Neural progenitor cell (in vitro differentiated cells): ENCODE results near the gene HOXA2.

ENCODE experiments used
- EZH2 ChIP-seq: fragments of 200-600 bp; sonication (generic); IDR thresholded peaks from 2 replicates; pipeline ENCODE4 v1.6.1; 2017; ENCODE audit warnings: antibody characterized with exemption, mild to moderate bottlenecking, moderate library complexity
- TF ChIP-seq, protein P1 (sequence below): fragments of 200-600 bp; sonication (generic); IDR thresholded peaks from 2 replicates; pipeline ENCODE4 v1.5.1; 2017; ENCODE audit warnings: antibody characterized with exemption, mild to moderate bottlenecking

DNA sequence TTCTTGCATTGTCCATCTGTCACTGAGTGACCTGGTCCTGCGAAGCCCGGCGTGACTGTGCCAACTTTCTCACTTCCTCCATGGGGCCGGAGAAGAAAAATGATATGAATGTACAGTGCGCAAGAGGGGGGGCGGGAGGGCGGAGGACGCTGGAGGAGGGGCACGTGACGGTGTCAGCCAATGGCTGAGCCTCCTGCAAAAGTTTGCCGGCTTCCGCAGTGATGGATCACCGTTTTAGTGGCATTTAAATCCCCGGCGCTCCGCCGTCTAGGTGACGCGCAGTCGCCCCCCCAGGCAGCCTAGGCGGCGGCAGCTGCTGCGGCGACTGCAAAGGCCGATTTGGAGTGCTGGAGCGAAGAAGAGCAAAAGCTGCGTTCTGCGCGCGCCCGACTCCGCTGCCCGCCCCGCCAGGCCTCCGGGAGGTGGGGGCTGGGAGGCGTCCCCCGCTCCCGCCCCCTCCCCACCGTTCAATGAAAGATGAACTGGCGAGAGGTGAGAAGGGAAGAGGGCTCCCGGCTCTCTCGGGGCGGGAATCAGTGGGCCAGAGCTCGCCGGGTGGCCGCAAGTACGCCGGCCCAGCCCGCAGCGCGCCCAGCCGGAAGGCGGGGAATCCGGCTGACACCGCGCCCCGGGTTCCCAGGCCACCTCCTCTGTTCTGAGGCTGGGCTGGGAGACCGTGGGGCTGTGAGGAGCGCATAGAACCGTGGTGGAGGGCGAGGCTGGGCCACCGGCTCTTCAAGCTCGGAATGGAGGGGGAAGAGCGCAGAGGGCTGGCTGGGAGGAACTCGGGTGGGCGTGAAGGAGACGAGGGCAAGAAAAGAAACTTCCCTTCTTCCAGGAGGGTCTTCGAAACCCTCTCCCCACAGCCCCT is 6.4 kb downstream of the HOXA2 start, which contains the start of gene HOXA1:
- peak; percentile 90 for TF ChIP-seq EZH2
- TF ChIP-seq, protein P1, sequence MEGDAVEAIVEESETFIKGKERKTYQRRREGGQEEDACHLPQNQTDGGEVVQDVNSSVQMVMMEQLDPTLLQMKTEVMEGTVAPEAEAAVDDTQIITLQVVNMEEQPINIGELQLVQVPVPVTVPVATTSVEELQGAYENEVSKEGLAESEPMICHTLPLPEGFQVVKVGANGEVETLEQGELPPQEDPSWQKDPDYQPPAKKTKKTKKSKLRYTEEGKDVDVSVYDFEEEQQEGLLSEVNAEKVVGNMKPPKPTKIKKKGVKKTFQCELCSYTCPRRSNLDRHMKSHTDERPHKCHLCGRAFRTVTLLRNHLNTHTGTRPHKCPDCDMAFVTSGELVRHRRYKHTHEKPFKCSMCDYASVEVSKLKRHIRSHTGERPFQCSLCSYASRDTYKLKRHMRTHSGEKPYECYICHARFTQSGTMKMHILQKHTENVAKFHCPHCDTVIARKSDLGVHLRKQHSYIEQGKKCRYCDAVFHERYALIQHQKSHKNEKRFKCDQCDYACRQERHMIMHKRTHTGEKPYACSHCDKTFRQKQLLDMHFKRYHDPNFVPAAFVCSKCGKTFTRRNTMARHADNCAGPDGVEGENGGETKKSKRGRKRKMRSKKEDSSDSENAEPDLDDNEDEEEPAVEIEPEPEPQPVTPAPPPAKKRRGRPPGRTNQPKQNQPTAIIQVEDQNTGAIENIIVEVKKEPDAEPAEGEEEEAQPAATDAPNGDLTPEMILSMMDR = no peak
